Measurements from ENCODE around the gene NRN1L. TPM values are rescaled to one million over a fixed set of nuclear protein-coding genes. Genes with fewer than 3 reads are reported as not detected.

Gene NRN1L
- total RNA-seq, 1 experiment from 2014 or later, result 1.1 TPM

DNA sequence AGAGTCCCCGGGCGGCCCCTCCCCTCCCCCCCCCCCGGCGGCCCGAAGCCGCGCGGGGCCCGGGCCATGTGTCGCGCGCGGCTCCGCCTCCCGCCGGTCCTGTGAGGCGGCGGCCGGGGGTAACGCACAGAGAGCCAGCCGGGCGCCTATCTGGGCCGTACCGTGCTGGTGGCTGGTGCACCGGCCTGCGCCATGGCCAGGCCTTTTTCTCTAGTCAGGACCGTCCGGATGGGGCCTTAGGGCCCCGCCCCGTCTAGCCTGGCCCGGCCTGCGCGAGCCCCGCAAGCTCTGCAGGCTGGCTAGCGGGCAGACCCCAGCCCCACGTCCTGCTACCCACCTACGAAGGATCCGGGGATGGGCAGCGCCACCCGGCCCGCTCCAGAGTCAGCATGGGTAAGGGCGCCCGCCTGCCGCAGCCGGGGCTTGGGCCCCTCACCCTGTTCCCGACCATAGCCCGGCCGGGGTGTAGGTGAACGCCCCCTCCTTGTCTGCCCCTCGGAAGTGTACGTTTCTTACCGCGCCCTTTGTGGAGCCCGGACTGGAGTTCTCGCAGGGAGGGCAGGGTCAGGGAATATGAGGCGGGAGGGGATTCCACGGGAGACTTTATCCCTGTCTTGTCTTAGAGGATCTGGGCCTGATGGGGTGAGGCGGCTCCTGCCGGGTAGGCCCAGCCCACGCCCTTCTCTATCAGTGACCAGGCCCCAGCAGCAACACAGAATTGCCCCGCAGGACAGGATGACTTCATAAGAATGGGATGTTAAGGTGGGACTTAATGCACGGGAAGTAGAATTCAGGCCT lies 37.4 kb upstream of the NRN1L start, which contains the start of gene CENPT:
Gene CENPT, minus strand, starts transcription at position 630 of the 798 bp plus-strand sequence. CDS start 13,834 bp downstream, outside the sequence.
- no TSS peak for BruUV-seq (replicated peaks)
- no peak for DNase-seq (ENCODE audit: low read depth, low spot score)
- intact Hi-C loops (cut with micrococcal nuclease; ENCODE audit: unreplicated experiment), result no loop called here

DNA sequence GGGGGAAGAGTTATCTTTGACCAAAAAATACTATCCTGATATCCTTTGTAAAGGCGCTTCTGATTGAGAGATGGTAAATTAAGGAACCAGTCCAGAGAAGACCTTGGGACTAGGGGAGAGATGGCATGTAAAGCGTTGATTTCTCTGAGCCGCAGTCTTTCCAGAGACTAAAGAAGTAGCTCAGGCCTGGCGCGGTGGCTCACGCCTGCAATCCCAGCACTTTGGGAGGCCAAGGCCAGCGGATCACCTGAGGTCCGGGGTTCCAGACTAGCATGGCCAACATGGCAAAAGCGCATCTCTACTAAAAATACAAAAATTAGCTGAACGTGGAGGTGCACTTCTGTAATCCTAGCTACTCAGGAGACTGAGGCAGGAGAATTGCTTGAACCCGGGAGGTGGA lies 36.6 kb upstream of the NRN1L start:
- peak overlapping the region; percentile 72 for H3K27ac ChIP-seq (ENCODE audit: low read length)
- H3K27me3 ChIP-seq (ENCODE audit: control insufficient read depth, insufficient read depth, low read length), result no peaks in the 10 kb centered on the region
- TF ChIP-seq, protein P1, sequence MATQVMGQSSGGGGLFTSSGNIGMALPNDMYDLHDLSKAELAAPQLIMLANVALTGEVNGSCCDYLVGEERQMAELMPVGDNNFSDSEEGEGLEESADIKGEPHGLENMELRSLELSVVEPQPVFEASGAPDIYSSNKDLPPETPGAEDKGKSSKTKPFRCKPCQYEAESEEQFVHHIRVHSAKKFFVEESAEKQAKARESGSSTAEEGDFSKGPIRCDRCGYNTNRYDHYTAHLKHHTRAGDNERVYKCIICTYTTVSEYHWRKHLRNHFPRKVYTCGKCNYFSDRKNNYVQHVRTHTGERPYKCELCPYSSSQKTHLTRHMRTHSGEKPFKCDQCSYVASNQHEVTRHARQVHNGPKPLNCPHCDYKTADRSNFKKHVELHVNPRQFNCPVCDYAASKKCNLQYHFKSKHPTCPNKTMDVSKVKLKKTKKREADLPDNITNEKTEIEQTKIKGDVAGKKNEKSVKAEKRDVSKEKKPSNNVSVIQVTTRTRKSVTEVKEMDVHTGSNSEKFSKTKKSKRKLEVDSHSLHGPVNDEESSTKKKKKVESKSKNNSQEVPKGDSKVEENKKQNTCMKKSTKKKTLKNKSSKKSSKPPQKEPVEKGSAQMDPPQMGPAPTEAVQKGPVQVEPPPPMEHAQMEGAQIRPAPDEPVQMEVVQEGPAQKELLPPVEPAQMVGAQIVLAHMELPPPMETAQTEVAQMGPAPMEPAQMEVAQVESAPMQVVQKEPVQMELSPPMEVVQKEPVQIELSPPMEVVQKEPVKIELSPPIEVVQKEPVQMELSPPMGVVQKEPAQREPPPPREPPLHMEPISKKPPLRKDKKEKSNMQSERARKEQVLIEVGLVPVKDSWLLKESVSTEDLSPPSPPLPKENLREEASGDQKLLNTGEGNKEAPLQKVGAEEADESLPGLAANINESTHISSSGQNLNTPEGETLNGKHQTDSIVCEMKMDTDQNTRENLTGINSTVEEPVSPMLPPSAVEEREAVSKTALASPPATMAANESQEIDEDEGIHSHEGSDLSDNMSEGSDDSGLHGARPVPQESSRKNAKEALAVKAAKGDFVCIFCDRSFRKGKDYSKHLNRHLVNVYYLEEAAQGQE (IDR thresholded peaks at IDR 0.05; ENCODE audit: insufficient read depth in 1 of 2, low read depth in 2 of 2, low read length in 1 of 2), result no peak
- no peak for TF ChIP-seq POLR2AphosphoS5 (IDR thresholded peaks at IDR 0.05; ENCODE audit: low read depth, low read length)
- no peak for TF ChIP-seq TCF7L2 (IDR thresholded peaks at IDR 0.05; ENCODE audit: low read depth, low read length)
- no peak for TF ChIP-seq SIN3A (IDR thresholded peaks at IDR 0.05; ENCODE audit: borderline replicate concordance, insufficient read depth, low read depth, low read length)
- TF ChIP-seq, protein P2, sequence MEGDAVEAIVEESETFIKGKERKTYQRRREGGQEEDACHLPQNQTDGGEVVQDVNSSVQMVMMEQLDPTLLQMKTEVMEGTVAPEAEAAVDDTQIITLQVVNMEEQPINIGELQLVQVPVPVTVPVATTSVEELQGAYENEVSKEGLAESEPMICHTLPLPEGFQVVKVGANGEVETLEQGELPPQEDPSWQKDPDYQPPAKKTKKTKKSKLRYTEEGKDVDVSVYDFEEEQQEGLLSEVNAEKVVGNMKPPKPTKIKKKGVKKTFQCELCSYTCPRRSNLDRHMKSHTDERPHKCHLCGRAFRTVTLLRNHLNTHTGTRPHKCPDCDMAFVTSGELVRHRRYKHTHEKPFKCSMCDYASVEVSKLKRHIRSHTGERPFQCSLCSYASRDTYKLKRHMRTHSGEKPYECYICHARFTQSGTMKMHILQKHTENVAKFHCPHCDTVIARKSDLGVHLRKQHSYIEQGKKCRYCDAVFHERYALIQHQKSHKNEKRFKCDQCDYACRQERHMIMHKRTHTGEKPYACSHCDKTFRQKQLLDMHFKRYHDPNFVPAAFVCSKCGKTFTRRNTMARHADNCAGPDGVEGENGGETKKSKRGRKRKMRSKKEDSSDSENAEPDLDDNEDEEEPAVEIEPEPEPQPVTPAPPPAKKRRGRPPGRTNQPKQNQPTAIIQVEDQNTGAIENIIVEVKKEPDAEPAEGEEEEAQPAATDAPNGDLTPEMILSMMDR (IDR thresholded peaks at IDR 0.05), result no peak
- CTCF ChIA-PET, result no interaction called here
- intact Hi-C loops (cut with micrococcal nuclease; ENCODE audit: unreplicated experiment) (no loop called here), in situ Hi-C loops (cut with HindIII; ENCODE audit: low pct_unique_long_range_greater_than_20kb, low sequenced_read_pairs) (no loop called here)
- H3K4me3 ChIP-seq (ENCODE audit: low read depth in 2 of 2, low read length in 2 of 2), result peak overlapping the region; percentile 85 to 92
- POLR2A ChIA-PET, result no interaction called here
- BruUV-seq (replicated peaks), result no TSS peak
- H3K4me1 ChIP-seq (ENCODE audit: control insufficient read depth, insufficient read depth, low read length), result peaks cover 26% of the 10 kb centered on the region
- no peaks in the 10 kb centered on the region for H3K9me3 ChIP-seq (ENCODE audit: control insufficient read depth, insufficient read depth, low read depth, low read length)
- ATAC-seq (no peak), DNase-seq (ENCODE audit: low read depth, low spot score) (no peak)
- H3K36me3 ChIP-seq (ENCODE audit: control insufficient read depth, insufficient read depth, low read length), result no peaks in the 10 kb centered on the region; the same call in none of the 2 replicates

More for the DNA sequence above, 37.4 kb upstream of the NRN1L start, which contains the start of gene CENPT:
- ATAC-seq, result peak; percentile 53
- Histone ChIP-seq H3K9me3 (ENCODE audit: control insufficient read depth, insufficient read depth, low read depth, low read length) (no peaks in the 10 kb centered on the region), H3K4me3 (ENCODE audit: low read depth in 2 of 2, low read length in 2 of 2) (peak within 1 kb of the TSS; percentile 85 to 92), H3K27ac (ENCODE audit: low read length) (peak within 1 kb of the TSS; percentile 93), H3K27me3 (ENCODE audit: control insufficient read depth, insufficient read depth, low read length) (no peaks in the 10 kb centered on the region), H3K36me3 (ENCODE audit: control insufficient read depth, insufficient read depth, low read length) (no peaks in the 10 kb centered on the region; the same call in none of the 2 replicates), H3K4me1 (ENCODE audit: control insufficient read depth, insufficient read depth, low read length) (peaks cover 26% of the 10 kb centered on the region)
- CTCF ChIA-PET, result no interaction called here
- TF ChIP-seq POLR2AphosphoS5 (IDR thresholded peaks at IDR 0.05; ENCODE audit: low read depth, low read length) (no peak), SIN3A (IDR thresholded peaks at IDR 0.05; ENCODE audit: borderline replicate concordance, insufficient read depth, low read depth, low read length) (no peak; the same call in 1 of the 2 replicates)
- TF ChIP-seq, protein P1 (IDR thresholded peaks at IDR 0.05; ENCODE audit: insufficient read depth in 1 of 2, low read depth in 2 of 2, low read length in 1 of 2), result no peak
- TF ChIP-seq, protein P2 (IDR thresholded peaks at IDR 0.05), result no peak
- POLR2A ChIA-PET, result no interaction called here
- in situ Hi-C loops (cut with HindIII; ENCODE audit: low pct_unique_long_range_greater_than_20kb, low sequenced_read_pairs), result no loop called here

Data from Panc1 (cell line).